Activated T-cell treated with anti-CD3 and anti-CD28 coated beads, Interleukin-2, amount 50 U/mL, for 24 hours (primary cell): ENCODE results near the gene JMJD6.
A peak's percentile ranks its signal among the peaks of the same experiment; 100 is the strongest.
"Not testable (repeated sequence)": the region's sequence is repeated elsewhere in the genome, so short reads cannot be mapped to it uniquely, and the experiment has no call there.

ENCODE experiments used
- DNase-seq: peaks from one replicate; pipeline ENCODE4 v3.0.0-alpha.2; 2020
- H3K27ac Mint-ChIP-seq: 2 replicates; pipeline ENCODE4 v1.8.0; 2020; ENCODE audit warnings: mild to moderate bottlenecking, mixed read lengths
- H3K27me3 Mint-ChIP-seq: 2 replicates; pipeline ENCODE4 v1.8.0; 2020; ENCODE audit warnings: mixed read lengths
- H3K36me3 Mint-ChIP-seq: 2 replicates; pipeline ENCODE4 v1.8.0; 2020; ENCODE audit warnings: low read depth, mixed read lengths
- H3K4me1 Mint-ChIP-seq: 2 replicates; pipeline ENCODE4 v1.8.0; 2020; ENCODE audit warnings: low read depth, mixed read lengths
- H3K4me3 Mint-ChIP-seq: 2 replicates; pipeline ENCODE4 v1.8.0; 2020; ENCODE audit warnings: mild to moderate bottlenecking, moderate library complexity, mixed read lengths
- H3K9me3 Mint-ChIP-seq: 2 replicates; pipeline ENCODE4 v1.8.0; 2020; ENCODE audit warnings: mixed read lengths

Gene JMJD6

DNA sequence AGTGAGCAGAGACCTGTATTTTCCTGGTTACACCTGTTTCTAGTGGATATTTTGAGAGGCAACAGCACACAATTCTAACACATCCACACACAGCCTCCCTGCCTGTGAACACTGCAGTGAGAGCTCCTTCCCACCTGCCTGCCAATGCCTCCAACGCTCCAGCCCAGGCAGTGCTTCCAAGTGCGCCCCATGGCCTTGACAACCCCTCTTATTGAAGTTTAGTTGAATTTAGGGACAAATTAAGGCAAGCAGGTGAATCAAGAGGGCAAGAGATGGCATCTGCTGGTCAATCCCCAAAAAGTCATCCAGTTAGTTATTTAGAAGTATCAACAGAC, 10.9 kb downstream of the JMJD6 start:
- Mint-ChIP-seq H3K27me3 (no peaks in the 10 kb centered on the region), H3K4me1 (peaks cover 54% of the 10 kb centered on the region), H3K36me3 (peaks cover 76% of the 10 kb centered on the region), H3K4me3 (no peak overlapping the region), H3K9me3 (no peaks in the 10 kb centered on the region), H3K27ac (peak overlapping the region; percentile 91)
- no peak for DNase-seq

DNA sequence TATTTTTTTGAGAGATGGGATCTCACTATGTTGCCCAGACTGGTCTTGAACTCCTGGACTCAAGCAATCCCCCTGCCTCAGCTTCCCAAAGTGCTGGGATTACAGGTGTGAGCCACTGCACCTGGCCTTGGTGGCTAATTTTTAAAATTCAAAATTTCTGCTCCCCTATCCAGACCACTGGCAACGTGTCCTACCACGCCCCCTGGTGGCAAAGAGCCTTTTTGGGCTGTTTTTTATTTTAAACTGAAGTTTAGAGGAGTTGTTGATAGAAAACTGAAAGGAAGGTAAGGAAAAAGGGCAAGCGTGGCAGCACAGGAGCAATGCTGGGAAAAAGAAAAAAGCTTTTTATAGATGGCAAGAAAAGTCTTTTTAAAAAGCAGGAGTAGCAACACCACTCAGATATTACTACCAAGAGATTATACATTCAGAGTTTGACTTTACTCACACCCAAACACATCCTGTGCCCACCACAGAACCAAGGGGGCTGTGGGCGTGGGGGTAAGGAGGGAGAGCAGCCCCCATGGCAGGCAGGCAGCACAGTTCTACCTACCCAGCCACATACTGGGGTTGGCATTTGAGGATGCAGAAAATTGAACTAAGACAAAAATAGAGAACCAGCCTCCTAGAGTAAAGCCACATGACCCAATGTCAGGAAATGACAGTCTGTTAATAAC, 11.4 kb downstream of the JMJD6 start:
- Mint-ChIP-seq H3K4me3 (no peak overlapping the region), H3K4me1 (peaks cover 56% of the 10 kb centered on the region), H3K36me3 (peaks cover 71% of the 10 kb centered on the region), H3K9me3 (no peaks in the 10 kb centered on the region), H3K27ac (peak overlapping the region; percentile 91), H3K27me3 (no peaks in the 10 kb centered on the region)
- peak; percentile 81 for DNase-seq

GRCh38 chr17:76714336-76714735, 12.1 kb downstream of the JMJD6 start:
- peaks cover 65% of the 10 kb centered on the region for H3K36me3 Mint-ChIP-seq
- peak overlapping the region; percentile 5 for H3K27ac Mint-ChIP-seq
- DNase-seq, result no peak
- H3K9me3 Mint-ChIP-seq, result no peaks in the 10 kb centered on the region
- H3K27me3 Mint-ChIP-seq, result no peaks in the 10 kb centered on the region
- peaks cover 62% of the 10 kb centered on the region for H3K4me1 Mint-ChIP-seq
- H3K4me3 Mint-ChIP-seq, result no peak overlapping the region

DNA sequence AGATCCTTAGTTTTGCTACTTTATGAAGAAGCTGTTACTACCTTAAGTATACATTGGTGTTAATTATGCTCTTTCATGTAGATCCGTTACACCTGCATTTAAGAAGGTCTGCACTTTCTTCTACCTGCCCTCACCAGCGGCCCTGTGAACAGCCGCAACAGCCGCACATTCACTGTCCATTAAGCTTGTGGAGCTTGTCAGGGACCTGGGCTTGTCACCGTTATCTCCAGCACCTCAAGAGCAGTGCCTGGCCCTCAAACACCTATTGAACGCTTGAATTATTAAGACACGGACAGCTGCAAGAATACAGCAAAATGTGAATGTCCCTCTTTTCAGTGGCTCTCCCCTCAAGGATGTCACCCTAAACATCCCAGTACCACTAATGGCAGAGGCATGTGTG, 12.6 kb downstream of the JMJD6 start:
- H3K4me3 Mint-ChIP-seq, result no peak overlapping the region
- H3K9me3 Mint-ChIP-seq, result no peaks in the 10 kb centered on the region
- peaks cover 59% of the 10 kb centered on the region for H3K36me3 Mint-ChIP-seq
- no peaks in the 10 kb centered on the region for H3K27me3 Mint-ChIP-seq
- DNase-seq, result no peak
- H3K4me1 Mint-ChIP-seq, result peaks cover 63% of the 10 kb centered on the region
- H3K27ac Mint-ChIP-seq, result peak overlapping the region; percentile 5

DNA sequence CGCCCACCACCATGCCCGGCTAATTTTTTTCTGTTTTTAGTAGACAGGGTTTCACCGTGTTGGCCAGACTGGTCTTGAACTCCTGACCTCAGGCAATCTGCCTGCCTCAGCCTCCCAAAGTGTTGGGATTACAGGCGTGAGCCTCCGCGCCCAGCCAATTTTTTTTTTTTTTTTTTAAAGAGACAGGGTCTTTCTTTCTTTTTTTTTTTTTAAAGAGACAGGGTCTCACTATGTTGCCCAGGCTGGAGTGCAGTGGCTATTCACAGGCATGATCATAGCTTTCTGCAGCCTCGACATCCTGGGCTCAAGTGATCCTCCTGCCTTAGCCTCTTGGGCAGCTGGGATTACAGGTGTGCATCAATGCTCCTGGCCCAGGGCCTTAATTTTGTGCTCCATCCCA, 14.1 kb downstream of the JMJD6 start:
- not testable (repeated sequence) for DNase-seq, H3K27me3 Mint-ChIP-seq, H3K4me3 Mint-ChIP-seq, H3K9me3 Mint-ChIP-seq, H3K27ac Mint-ChIP-seq
- Mint-ChIP-seq H3K36me3 (peaks cover 45% of the 10 kb centered on the region), H3K4me1 (peaks cover 57% of the 10 kb centered on the region)

- Mint-ChIP-seq H3K4me3 (peak within 1 kb of the TSS; percentile 70), H3K27me3 (no peaks in the 10 kb centered on the region), H3K9me3 (no peaks in the 10 kb centered on the region), H3K4me1 (peaks cover 45% of the 10 kb centered on the region), H3K36me3 (peaks cover 33% of the 10 kb centered on the region), H3K27ac (peak within 1 kb of the TSS; percentile 33)
- DNase-seq, result peak; percentile 77
Observed at GRCh38 chr17:76710863-76711611, 15.4 kb downstream of the JMJD6 start, which contains the start of gene MXRA7. TSS of gene MXRA7 (minus strand) at chr17:76710965. CDS start at chr17:76710946, 19 bp downstream.

DNA sequence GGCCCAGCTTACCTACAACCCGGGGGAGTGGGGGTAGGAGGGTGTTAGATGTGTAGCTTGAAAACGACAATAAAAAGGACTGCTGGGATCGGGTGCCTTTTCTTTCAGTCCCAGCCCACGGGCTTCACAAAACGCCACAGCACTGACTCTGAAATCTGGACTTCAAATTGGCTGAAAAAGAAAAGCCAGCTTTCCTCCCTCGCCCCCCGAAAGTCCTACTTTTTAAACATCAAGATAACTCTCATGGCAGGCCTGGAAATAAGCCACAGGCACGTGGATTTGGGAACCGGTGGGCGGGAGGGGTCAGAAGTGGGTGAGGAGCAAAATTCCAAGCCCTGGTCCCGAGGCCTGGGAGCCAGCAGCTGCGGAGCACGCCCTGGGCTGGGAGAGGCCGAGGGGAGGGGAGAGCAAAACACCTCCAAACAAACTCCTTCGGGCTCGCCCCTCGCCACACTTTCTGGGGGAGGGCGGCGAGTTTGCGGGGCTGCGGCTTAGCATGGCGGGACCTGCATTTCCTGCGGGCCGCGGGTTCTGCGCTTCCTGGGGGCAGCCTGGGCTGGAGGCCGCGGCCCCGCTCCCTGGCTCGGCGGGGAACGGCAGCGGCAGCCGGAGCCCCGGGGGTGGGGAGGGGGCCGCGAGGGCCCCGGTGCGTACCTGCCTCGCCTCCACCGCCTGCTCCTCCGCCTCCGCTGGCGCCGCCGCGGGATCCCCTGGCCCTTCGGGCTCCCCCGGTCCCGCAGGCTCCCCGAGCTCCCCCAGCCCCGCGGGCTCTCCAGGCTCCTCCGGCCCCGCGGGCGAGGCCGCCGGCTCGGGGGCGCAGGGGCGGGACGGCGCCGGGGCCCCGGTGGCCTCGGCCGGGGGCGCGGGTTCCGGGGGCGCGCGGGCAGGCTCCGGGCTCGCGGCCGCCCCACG, 16.2 kb downstream of the JMJD6 start:
- H3K27me3 Mint-ChIP-seq, H3K9me3 Mint-ChIP-seq: not testable (repeated sequence)
- Mint-ChIP-seq H3K4me3 (peak overlapping the region; percentile 70), H3K27ac (peak overlapping the region; percentile 33), H3K36me3 (peaks cover 25% of the 10 kb centered on the region), H3K4me1 (peaks cover 36% of the 10 kb centered on the region)
- DNase-seq, result peak; percentile 48

DNA sequence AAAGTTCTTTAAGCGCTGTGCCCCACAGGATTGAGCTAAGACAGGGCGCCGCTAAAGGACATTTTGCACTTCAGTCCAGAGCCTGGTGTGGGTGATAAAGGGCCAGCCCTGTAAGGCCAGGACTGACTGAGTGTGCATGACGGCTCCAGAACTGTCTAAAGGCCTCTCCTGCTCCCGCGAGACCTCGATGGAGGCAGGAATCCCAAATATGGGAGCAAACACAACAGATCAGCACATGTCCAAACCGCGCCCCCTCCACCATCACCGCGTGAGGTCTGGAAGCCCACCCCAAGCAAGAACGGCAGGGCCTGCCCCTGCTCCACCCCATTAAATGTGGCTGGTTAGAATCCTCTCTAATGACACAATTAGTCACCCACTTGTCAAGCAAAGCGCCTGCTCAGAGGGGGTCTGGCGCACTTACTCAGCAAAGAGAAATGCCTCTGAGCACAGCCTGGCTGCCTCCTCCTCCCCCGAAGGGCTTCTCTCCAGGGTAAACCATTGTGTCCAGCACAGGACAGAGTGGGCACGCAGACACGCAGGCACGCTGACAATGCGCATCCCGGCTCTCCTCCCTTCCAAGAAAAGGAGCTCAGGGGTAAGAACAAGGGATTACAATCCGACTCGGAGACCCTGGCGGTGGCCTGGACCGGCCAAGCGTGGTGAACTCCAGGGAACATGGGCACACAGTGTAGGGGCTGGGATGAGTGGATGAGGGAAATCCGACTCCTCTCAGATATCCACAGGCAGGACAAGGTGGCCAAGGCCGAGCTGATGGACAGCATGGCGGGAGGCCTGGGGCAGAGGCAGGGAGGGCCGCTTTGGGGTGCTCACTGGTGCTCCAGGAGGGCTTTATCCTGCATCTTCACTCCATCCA, 17.1 kb downstream of the JMJD6 start:
- Mint-ChIP-seq H3K9me3 (no peaks in the 10 kb centered on the region), H3K4me3 (peak overlapping the region; percentile 70), H3K27ac (peak overlapping the region; percentile 33), H3K27me3 (no peaks in the 10 kb centered on the region), H3K4me1 (peaks cover 30% of the 10 kb centered on the region), H3K36me3 (peaks cover 17% of the 10 kb centered on the region)
- DNase-seq, result no peak

DNA sequence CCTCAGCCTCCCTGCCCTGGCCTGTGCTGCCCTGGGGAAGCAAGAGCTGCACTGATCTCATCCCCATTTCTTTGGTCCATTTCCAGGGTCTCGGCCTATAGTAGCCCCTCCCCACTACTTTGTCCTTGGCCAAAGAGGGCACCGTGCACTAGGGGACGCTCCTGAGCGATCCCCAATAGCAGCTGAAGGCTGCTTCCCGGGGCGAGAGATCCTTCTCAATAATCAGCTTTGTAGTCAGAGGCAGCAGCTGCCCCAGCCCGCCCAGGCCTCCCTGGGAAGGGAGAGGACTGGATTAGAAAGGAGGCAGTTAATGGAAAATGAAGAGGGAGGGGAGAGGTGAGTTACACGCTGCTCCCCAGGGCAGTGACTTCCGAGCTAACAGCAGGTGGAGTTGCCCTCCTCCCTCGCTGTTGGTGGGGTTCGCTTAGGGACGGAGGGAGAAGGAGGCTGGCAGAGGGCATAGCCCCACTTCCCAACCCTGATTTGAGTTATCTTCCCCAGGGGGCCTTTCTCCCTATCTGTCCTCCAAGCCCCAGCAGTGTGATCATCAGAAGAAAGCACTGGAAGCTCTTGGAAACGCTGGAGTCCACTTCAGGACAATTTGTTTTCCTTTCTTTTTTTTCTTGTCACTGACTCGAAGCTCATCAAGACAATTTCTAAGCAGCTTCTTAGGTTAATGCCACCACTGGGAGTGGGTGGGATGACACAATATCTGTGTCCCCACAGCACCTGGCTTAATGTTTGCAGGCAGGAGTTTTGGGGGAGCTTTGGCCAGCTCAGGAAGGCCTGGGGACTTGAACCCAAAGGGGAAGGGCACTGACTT, 18.2 kb downstream of the JMJD6 start:
- H3K27me3 Mint-ChIP-seq, result no peaks in the 10 kb centered on the region
- no peak overlapping the region for H3K27ac Mint-ChIP-seq
- H3K4me3 Mint-ChIP-seq, result no peak overlapping the region
- DNase-seq, result no peak
- peaks cover 6% of the 10 kb centered on the region for H3K36me3 Mint-ChIP-seq
- peaks cover 19% of the 10 kb centered on the region for H3K4me1 Mint-ChIP-seq
- no peaks in the 10 kb centered on the region for H3K9me3 Mint-ChIP-seq

DNA sequence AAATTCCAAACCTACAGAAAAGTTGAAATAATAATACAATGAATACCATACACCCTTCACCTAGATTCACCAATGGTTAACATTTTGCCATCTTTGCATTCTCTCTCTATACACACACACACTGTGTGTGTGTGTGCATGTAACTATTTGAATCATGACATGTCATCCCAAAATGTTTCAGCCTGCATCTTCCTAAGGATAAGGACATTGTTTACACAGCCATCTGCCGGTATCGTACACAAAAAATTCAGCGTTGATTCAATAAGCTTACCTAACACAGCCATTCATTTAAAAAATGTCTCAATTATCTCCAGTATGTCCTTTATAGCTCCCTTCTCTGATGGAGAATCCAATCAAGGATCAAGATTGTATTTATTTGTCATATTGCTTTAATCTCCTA, 19.6 kb downstream of the JMJD6 start:
- no peak for DNase-seq
- no peaks in the 10 kb centered on the region for H3K36me3 Mint-ChIP-seq
- H3K9me3 Mint-ChIP-seq, result no peaks in the 10 kb centered on the region
- H3K4me3 Mint-ChIP-seq, result no peak overlapping the region
- H3K27ac Mint-ChIP-seq, result no peak overlapping the region
- H3K27me3 Mint-ChIP-seq, result no peaks in the 10 kb centered on the region
- peaks cover 18% of the 10 kb centered on the region for H3K4me1 Mint-ChIP-seq

GRCh38 chr17:76704805-76705204, 21.6 kb downstream of the JMJD6 start:
- H3K4me1 Mint-ChIP-seq, result peaks cover 8% of the 10 kb centered on the region
- no peak overlapping the region for H3K27ac Mint-ChIP-seq
- no peaks in the 10 kb centered on the region for H3K27me3 Mint-ChIP-seq
- no peaks in the 10 kb centered on the region for H3K36me3 Mint-ChIP-seq
- H3K9me3 Mint-ChIP-seq, result no peaks in the 10 kb centered on the region
- no peak for DNase-seq
- H3K4me3 Mint-ChIP-seq, result no peak overlapping the region

- H3K4me1 Mint-ChIP-seq, result no peaks in the 10 kb centered on the region
- H3K27ac Mint-ChIP-seq, result no peak overlapping the region
- no peak for DNase-seq
- H3K36me3 Mint-ChIP-seq, result no peaks in the 10 kb centered on the region
- no peaks in the 10 kb centered on the region for H3K9me3 Mint-ChIP-seq
- H3K27me3 Mint-ChIP-seq, result no peaks in the 10 kb centered on the region
- no peak overlapping the region for H3K4me3 Mint-ChIP-seq
Observed at GRCh38 chr17:76702941-76703637, 23.3 kb downstream of the JMJD6 start.

- H3K9me3 Mint-ChIP-seq, result no peaks in the 10 kb centered on the region
Observed at GRCh38 chr17:76702076-76702475, 24.3 kb downstream of the JMJD6 start.

More at GRCh38 chr17:76702076-76702475, 24.3 kb downstream of the JMJD6 start:
- H3K4me1 Mint-ChIP-seq, result no peaks in the 10 kb centered on the region
- no peak overlapping the region for H3K27ac Mint-ChIP-seq
- no peak for DNase-seq
- no peaks in the 10 kb centered on the region for H3K27me3 Mint-ChIP-seq
- H3K4me3 Mint-ChIP-seq, result no peak overlapping the region
- H3K36me3 Mint-ChIP-seq, result no peaks in the 10 kb centered on the region
